GM12873 (cell line): ENCODE results near the gene LARGE2.

Experiments used
- TF ChIP-seq, protein P1 (sequence below): IDR thresholded peaks from 2 replicates; pipeline ENCODE4 v1.5.1; 2012; ENCODE audit warnings: low read depth, mild to moderate bottlenecking, moderate library complexity, low read length, control low read depth; ENCODE audit not compliant: insufficient read depth; ENCODE audit errors: missing control alignments

Gene LARGE2

DNA sequence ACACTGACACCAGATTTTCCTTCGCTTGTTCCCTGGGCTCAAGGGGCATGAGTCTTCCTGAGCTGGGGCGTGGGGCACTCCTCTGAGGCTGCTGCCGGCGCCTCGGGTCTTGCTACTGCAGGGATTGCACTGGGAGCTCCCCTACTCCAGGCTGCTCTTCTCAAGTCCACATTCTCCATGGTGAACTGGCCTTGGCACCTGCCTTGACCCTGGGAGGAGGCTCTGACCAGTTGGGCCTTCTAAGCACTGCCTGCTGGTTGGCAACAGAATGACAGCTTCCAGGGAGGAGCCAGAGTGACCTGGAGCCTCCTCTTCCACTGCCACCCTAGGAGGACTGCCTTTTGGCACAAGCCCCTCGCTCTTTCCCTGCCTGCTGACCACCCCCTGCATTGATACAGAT, 24.9 kb upstream of the LARGE2 start:
- TF ChIP-seq, protein P1, sequence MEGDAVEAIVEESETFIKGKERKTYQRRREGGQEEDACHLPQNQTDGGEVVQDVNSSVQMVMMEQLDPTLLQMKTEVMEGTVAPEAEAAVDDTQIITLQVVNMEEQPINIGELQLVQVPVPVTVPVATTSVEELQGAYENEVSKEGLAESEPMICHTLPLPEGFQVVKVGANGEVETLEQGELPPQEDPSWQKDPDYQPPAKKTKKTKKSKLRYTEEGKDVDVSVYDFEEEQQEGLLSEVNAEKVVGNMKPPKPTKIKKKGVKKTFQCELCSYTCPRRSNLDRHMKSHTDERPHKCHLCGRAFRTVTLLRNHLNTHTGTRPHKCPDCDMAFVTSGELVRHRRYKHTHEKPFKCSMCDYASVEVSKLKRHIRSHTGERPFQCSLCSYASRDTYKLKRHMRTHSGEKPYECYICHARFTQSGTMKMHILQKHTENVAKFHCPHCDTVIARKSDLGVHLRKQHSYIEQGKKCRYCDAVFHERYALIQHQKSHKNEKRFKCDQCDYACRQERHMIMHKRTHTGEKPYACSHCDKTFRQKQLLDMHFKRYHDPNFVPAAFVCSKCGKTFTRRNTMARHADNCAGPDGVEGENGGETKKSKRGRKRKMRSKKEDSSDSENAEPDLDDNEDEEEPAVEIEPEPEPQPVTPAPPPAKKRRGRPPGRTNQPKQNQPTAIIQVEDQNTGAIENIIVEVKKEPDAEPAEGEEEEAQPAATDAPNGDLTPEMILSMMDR: peak; percentile 9

DNA sequence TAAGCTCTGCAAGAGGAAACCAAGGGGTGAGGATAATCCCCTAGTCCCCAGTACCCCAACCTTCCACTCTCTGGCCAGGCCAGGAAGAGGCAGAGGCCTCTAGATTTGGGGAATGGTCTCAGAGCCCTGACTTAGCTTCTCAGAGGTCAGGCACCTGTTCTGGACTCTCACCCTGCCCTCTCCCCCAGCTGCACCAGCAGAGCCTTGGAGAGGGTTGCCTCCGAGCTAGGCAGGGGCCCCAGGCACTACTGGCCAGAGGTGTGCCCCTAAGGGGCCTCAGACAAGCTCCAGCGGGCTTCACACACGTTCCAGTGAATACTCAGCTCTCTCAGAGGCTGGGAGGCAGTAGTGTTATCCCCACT, 23.4 kb upstream of the LARGE2 start:
- TF ChIP-seq, protein P1: no peak

DNA sequence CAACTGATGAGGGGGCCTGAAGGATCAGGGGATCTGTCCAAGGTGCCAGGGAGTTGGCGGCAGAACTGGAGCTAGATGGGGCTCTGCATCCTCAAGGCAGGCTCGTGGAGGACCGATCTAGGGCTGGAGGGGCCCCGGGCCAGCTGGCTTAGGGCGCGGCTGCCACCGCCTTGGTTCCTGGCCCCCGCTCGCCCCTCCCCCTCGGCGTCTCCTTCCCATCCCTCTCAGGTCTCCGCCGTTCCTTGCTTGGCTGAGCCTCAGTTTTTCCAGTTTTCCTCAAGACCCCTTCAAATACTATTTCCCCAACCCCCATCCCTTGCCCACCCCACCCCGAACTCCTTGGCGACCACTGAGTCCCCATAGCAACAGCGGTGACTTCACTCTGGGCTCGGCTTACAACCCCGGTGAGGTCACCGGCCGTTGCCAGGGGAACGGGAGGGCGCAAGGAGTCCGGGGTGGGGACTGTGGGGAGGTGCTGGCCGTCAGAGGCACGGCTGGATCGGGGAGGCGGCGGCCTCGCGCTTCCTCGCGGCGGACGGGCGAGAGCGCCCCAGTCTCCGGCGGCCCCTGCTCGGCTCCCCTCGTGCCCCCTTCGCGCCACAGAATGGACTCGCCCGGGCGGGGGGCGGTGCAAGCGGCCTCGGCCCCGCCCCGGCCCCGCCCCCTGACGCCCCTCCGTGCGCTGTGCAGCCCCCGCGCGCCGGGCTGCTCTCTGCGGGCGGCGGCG, 22.8 kb upstream of the LARGE2 start:
- TF ChIP-seq, protein P1: no peak

DNA sequence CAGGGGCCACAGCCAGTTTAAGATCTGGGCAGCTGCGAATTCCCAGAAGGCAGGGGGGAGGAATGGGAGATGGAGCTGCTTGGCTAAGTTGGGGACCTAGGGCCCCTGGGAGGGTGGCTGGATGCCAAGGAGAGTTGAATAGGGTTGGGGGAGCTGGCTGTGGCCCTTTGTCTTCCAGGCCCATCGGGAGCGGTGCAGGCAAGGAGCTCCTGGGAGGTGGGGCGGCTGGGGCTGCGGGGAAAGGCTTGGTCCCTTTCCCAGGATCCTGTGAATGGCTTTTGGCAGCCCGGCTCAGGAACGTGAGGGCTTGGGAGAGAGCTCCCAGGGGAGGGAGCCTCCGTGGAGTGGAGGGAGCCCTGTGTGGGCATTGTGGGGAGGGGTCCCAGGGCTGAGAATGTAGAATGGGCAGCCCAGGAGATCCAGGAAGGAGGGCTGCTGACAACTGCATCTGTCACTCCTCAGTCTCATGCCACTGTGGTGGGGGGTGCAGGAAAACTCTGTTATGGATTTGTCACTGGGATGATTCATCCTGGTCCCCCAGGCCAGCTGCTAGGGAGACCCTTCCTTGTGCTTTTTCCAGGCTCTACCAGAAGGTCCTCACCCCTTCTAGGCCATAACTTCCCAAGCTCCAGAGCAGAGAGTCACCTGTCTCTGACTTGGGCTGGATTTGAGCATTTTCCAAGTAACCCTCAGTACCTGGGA, 21.4 kb upstream of the LARGE2 start:
- TF ChIP-seq, protein P1: no peak

DNA sequence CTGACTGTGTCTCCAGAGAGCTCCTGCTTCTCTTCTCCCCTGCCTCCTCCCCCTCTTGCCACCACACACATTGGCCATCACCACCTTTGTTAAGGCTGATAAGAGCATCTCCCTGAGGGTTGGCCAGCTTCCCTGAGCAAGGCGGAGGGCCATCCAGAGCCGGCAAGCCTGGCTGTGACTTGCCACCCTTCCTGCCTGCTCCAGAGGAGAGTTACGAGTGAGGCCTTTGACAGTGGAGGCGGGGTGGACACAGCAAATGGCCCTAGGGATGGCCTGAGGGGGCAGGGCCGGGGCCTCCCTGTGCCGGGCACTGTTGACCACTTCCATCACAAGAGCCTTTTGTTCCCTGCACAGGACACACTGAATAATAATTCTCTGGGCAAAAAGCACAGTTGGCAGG, 20.8 kb upstream of the LARGE2 start:
- TF ChIP-seq, protein P1: no peak

DNA sequence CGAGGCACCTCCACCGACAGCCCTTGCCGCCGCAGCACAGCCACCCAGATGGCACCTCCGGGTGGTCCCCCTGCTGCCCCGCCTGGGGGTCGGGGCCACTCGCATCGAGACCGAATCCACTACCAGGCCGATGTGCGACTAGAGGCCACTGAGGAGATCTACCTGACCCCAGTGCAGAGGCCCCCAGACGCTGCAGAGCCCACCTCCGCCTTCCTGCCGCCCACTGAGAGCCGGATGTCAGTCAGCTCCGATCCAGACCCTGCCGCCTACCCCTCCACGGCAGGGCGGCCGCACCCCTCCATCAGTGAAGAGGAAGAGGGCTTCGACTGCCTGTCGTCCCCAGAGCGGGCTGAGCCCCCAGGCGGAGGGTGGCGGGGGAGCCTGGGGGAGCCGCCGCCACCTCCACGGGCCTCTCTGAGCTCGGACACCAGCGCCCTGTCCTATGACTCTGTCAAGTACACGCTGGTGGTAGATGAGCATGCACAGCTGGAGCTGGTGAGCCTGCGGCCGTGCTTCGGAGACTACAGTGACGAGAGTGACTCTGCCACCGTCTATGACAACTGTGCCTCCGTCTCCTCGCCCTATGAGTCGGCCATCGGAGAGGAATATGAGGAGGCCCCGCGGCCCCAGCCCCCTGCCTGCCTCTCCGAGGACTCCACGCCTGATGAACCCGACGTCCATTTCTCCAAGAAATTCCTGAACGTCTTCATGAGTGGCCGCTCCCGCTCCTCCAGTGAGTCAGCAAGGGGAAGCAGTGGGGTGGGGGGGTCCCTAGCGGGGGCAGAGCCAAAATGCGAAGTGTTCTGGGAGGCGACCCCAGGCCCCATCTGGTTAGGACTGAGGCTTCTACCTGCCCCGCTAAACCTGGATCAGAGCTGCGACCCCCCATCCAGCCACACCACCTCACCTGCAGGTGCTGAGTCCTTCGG, 19.7 kb upstream of the LARGE2 start:
- TF ChIP-seq, protein P1: no peak

DNA sequence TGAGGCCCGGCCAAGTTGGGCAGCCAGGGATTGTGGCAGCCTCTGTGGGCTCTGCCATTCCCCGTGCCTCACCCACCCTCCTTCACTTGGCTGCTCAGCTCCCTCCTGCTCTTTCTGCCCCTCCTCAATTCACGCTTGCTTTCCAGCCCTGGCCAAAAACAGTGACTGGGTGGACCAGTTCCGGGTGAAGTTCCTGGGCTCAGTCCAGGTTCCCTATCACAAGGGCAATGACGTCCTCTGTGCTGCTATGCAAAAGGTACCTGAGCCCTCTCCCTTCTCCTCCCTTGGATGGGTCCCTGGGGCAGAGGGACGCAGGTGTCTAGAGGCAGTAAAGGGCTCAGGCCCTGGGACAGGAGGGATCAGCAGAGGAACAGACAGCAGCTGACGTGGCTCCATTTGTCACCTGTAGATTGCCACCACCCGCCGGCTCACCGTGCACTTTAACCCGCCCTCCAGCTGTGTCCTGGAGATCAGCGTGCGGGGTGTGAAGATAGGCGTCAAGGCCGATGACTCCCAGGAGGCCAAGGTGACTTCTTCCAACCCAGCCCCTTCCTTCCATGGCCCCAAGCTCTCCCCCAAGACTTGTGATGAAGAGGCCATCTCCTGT, 18.0 kb upstream of the LARGE2 start:
- TF ChIP-seq, protein P1: no peak
